ENCODE results near the gene FAM53A. TPM values are rescaled to one million over a fixed set of nuclear protein-coding genes. Genes with fewer than 3 reads are reported as not detected.

The FAM53A gene
- total and polyA plus RNA-seq, 10 of the 15 experiments (the other 5 are each of a cell fraction or from before 2014, with no cell fraction given), result 0.02 to 0.87 (median 0.38) TPM; not detected in 2

DNA sequence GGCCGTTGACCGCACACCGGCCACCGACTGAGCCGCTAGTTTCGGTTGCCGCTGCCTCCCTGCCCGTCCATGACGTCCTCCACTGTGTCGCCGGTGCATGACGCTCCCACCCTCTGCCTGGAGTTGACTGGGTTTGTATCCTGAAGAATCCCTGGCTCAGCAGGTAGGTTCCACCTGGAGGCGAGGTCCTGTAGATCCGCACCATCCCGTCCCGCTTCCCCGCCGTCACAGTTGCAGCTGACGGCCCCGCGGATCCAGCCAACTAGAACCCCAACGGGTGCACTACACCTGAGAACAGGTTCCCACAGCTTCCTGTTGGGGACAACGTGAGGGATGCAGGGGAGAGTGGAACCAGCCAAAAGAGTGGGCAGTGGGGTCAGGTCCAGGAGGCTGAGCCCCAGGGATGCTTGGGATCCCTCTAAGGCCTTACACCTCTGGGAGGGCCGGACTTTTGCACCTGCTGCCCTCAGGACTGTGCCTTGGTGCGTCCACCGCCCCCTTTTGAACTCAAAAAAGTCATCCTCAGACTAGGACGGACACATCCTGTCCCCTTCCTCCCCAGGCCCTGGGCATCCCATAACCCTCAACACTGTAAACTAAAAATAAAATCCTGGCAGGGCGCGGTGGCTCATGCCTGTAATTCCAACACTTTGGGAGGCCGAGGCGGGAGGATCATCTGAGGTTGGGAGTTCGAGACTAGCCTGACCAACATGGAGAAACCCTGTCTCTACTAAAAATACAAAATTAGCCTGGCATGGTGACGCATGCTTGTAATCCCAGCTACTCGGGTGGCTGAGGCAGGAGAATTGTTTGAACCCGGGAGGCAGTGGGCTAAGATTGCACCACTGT lies 29.1 kb upstream of the FAM53A start (continued):
- TF ChIP-seq CBX3 (IDR thresholded peaks at IDR 0.05; ENCODE audit: borderline replicate concordance, low read depth), result no peak
- no peak for TF ChIP-seq WRNIP1 (IDR thresholded peaks at IDR 0.05; ENCODE audit: borderline replicate concordance, low read depth, low read length)
- 0 out of 2 replicates have a peak, but pooled peaks have one; percentile 17 for TF ChIP-seq POLR2AphosphoS5 (IDR thresholded peaks at IDR 0.05; ENCODE audit: low read length)
- no peak for TF ChIP-seq BRCA1 (IDR thresholded peaks at IDR 0.05; ENCODE audit: low read depth, low read length)
- no peak for TF ChIP-seq NFYA (IDR thresholded peaks at IDR 0.05; ENCODE audit: borderline replicate concordance, low read depth, low read length)
- no peak for TF ChIP-seq SIN3A (IDR thresholded peaks at IDR 0.05; ENCODE audit: low read depth, low read length)
- TF ChIP-seq, protein P1, sequence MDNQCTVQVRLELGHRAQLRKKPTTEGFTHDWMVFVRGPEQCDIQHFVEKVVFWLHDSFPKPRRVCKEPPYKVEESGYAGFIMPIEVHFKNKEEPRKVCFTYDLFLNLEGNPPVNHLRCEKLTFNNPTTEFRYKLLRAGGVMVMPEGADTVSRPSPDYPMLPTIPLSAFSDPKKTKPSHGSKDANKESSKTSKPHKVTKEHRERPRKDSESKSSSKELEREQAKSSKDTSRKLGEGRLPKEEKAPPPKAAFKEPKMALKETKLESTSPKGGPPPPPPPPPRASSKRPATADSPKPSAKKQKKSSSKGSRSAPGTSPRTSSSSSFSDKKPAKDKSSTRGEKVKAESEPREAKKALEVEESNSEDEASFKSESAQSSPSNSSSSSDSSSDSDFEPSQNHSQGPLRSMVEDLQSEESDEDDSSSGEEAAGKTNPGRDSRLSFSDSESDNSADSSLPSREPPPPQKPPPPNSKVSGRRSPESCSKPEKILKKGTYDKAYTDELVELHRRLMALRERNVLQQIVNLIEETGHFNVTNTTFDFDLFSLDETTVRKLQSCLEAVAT (IDR thresholded peaks at IDR 0.05), result peak; percentile 50; the same call in 1 of the 2 replicates
- peak; percentile 6; the same call in 1 of the 2 replicates for TF ChIP-seq HCFC1 (IDR thresholded peaks at IDR 0.05; ENCODE audit: low read length)
- TF ChIP-seq, protein P2, sequence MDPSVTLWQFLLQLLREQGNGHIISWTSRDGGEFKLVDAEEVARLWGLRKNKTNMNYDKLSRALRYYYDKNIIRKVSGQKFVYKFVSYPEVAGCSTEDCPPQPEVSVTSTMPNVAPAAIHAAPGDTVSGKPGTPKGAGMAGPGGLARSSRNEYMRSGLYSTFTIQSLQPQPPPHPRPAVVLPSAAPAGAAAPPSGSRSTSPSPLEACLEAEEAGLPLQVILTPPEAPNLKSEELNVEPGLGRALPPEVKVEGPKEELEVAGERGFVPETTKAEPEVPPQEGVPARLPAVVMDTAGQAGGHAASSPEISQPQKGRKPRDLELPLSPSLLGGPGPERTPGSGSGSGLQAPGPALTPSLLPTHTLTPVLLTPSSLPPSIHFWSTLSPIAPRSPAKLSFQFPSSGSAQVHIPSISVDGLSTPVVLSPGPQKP (IDR thresholded peaks at IDR 0.05; ENCODE audit: low read depth, low read length), result no peak
- TF ChIP-seq, protein P3, sequence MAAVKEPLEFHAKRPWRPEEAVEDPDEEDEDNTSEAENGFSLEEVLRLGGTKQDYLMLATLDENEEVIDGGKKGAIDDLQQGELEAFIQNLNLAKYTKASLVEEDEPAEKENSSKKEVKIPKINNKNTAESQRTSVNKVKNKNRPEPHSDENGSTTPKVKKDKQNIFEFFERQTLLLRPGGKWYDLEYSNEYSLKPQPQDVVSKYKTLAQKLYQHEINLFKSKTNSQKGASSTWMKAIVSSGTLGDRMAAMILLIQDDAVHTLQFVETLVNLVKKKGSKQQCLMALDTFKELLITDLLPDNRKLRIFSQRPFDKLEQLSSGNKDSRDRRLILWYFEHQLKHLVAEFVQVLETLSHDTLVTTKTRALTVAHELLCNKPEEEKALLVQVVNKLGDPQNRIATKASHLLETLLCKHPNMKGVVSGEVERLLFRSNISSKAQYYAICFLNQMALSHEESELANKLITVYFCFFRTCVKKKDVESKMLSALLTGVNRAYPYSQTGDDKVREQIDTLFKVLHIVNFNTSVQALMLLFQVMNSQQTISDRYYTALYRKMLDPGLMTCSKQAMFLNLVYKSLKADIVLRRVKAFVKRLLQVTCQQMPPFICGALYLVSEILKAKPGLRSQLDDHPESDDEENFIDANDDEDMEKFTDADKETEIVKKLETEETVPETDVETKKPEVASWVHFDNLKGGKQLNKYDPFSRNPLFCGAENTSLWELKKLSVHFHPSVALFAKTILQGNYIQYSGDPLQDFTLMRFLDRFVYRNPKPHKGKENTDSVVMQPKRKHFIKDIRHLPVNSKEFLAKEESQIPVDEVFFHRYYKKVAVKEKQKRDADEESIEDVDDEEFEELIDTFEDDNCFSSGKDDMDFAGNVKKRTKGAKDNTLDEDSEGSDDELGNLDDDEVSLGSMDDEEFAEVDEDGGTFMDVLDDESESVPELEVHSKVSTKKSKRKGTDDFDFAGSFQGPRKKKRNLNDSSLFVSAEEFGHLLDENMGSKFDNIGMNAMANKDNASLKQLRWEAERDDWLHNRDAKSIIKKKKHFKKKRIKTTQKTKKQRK (IDR thresholded peaks at IDR 0.05; ENCODE audit: low read depth, low read length), result no peak
- TF ChIP-seq, protein P4, sequence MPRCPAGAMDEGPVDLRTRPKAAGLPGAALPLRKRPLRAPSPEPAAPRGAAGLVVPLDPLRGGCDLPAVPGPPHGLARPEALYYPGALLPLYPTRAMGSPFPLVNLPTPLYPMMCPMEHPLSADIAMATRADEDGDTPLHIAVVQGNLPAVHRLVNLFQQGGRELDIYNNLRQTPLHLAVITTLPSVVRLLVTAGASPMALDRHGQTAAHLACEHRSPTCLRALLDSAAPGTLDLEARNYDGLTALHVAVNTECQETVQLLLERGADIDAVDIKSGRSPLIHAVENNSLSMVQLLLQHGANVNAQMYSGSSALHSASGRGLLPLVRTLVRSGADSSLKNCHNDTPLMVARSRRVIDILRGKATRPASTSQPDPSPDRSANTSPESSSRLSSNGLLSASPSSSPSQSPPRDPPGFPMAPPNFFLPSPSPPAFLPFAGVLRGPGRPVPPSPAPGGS (IDR thresholded peaks at IDR 0.05; ENCODE audit: borderline replicate concordance, insufficient read depth, low read depth, low read length, poor library complexity, severe bottlenecking), result peak; percentile 0
- TF ChIP-seq, protein P5, sequence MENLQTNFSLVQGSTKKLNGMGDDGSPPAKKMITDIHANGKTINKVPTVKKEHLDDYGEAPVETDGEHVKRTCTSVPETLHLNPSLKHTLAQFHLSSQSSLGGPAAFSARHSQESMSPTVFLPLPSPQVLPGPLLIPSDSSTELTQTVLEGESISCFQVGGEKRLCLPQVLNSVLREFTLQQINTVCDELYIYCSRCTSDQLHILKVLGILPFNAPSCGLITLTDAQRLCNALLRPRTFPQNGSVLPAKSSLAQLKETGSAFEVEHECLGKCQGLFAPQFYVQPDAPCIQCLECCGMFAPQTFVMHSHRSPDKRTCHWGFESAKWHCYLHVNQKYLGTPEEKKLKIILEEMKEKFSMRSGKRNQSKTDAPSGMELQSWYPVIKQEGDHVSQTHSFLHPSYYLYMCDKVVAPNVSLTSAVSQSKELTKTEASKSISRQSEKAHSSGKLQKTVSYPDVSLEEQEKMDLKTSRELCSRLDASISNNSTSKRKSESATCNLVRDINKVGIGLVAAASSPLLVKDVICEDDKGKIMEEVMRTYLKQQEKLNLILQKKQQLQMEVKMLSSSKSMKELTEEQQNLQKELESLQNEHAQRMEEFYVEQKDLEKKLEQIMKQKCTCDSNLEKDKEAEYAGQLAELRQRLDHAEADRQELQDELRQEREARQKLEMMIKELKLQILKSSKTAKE (IDR thresholded peaks at IDR 0.05; ENCODE audit: low read depth, poor library complexity, severe bottlenecking), result no peak
- TF ChIP-seq, protein P6, sequence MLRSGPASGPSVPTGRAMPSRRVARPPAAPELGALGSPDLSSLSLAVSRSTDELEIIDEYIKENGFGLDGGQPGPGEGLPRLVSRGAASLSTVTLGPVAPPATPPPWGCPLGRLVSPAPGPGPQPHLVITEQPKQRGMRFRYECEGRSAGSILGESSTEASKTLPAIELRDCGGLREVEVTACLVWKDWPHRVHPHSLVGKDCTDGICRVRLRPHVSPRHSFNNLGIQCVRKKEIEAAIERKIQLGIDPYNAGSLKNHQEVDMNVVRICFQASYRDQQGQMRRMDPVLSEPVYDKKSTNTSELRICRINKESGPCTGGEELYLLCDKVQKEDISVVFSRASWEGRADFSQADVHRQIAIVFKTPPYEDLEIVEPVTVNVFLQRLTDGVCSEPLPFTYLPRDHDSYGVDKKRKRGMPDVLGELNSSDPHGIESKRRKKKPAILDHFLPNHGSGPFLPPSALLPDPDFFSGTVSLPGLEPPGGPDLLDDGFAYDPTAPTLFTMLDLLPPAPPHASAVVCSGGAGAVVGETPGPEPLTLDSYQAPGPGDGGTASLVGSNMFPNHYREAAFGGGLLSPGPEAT (IDR thresholded peaks at IDR 0.05; ENCODE audit: low read depth), result 0 out of 2 replicates have a peak, but pooled peaks have one; percentile 45

Data from GM12878 (cell line).